ENCODE data around the gene TBC1D9B. TPM values are rescaled to one million over a fixed set of nuclear protein-coding genes. Genes with fewer than 3 reads are reported as not detected.

Gene TBC1D9B
- total and polyA plus RNA-seq, 4 experiments from 2014 or later, result 9.3 to 85.0 (median 61.1) TPM

DNA sequence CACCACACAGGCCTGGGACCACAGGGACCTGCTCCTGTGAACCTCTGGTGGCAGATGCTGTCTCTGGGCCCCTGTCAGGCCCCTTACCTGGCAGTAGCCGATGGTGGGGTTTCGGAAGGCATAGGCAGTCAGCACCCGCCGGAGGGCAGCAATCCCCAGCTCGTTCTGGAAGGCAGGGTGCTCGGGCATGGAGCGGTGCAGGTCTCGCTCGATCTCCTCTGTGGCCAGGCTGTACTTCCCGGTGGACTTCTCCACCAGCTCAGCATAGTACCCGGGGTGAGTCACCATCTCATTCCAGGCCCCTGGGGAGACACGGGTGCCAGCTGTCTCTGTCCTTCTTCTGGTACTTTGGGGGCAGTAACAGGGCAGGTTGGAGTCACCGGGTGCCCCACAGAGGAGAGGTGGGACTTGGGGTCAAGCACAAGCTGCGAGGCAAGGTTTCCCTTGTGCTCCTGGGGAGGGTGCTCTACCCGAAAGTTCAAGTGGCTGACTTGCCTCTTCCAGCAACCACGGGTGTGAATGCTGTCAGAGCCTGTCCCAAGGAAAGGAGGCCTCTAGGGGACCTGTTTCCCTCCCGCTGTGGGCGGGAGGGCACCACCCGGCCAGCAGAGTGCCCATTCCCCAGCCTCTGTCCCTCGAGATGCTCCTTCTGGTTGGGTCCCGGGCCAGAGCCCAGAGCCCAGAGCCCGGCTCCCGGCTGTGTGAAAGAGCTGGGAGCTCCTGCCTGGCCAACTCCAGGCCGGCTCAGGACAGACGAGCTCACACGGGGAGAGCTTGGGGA lies 29.3 kb downstream of the TBC1D9B start:
- Histone ChIP-seq H3K27ac (ENCODE audit: low read depth, low read length) (no peak overlapping the region), H3K4me1 (ENCODE audit: insufficient read depth, low read length) (no peaks in the 10 kb centered on the region), H3K4me3 (ENCODE audit: low read length in 2 of 2) (no peak overlapping the region), H3K36me3 (ENCODE audit: insufficient read depth, low read length) (peaks cover 9% of the 10 kb centered on the region), H3K9me3 (ENCODE audit: control insufficient read depth in 1 of 2, low read length in 2 of 2) (peaks cover 0 to 3% of the 10 kb centered on the region in 2 donors), H3K27me3 (ENCODE audit: insufficient read depth, low read length) (no peaks in the 10 kb centered on the region)
- CTCF ChIA-PET (ENCODE audit: partially characterized antibody), result no interaction called here
- Mint-ChIP-seq H3K4me1 (peaks cover 0 to 3% (median under 1%) of the 10 kb centered on the region in 4 donors), H3K27ac (no peak overlapping the region), H3K4me3 (no peak overlapping the region), H3K9me3 (peaks cover 0 to 10% (median 4%) of the 10 kb centered on the region in 8 donors), H3K36me3 (peaks cover 21 to 41% of the 10 kb centered on the region in 2 donors), H3K27me3 (no peaks in the 10 kb centered on the region)
- intact Hi-C loops (cut with micrococcal nuclease), result no loop called here
- DNase-seq, result peak in 1 of 5 donors; percentile 9
- POLR2A ChIA-PET (ENCODE audit: partially characterized antibody), result no interaction called here

DNA sequence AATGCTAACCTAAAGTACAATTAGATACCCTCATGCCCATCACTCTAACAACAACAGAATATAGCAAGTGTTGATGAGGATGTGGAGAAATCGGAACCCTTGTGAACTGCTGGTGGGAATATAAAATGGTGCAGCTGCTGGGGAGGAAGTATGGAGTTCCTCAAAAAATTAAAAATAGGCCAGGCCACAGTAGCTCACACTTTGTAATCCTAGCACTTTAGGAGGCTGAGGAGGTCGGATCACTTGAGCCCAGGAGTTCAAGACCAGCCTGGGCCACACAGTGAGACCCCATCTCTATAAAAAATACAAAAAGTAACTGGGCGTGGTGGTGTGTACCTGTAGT lies 31.1 kb downstream of the TBC1D9B start:
- no peak overlapping the region for H3K27ac Mint-ChIP-seq
- Histone ChIP-seq H3K9me3 (ENCODE audit: control insufficient read depth in 1 of 2, low read length in 2 of 2) (no peaks in the 10 kb centered on the region), H3K4me1 (ENCODE audit: insufficient read depth, low read length) (no peaks in the 10 kb centered on the region), H3K4me3 (ENCODE audit: low read length in 2 of 2) (no peak overlapping the region), H3K27ac (ENCODE audit: low read depth, low read length) (no peak overlapping the region), H3K27me3 (ENCODE audit: insufficient read depth, low read length) (no peaks in the 10 kb centered on the region), H3K36me3 (ENCODE audit: insufficient read depth, low read length) (peaks cover 18% of the 10 kb centered on the region)
- no peaks in the 10 kb centered on the region for H3K9me3 Mint-ChIP-seq
- CTCF ChIA-PET (ENCODE audit: partially characterized antibody), result interaction anchor here (0.6 to 1.5 kb wide), 2 partner anchors 13 to 14 kb away, joined by 3 to 4 read pairs; no protein-coding TSS in a partner anchor
- peaks cover 13 to 43% of the 10 kb centered on the region in 2 donors for H3K36me3 Mint-ChIP-seq
- peaks cover 0 to 3% (median under 1%) of the 10 kb centered on the region in 4 donors for H3K4me1 Mint-ChIP-seq
- no peaks in the 10 kb centered on the region for H3K27me3 Mint-ChIP-seq
- H3K4me3 Mint-ChIP-seq, result no peak overlapping the region
- DNase-seq, result no peak
- POLR2A ChIA-PET (ENCODE audit: partially characterized antibody), result no interaction called here
- intact Hi-C loops (cut with micrococcal nuclease), result no loop called here

DNA sequence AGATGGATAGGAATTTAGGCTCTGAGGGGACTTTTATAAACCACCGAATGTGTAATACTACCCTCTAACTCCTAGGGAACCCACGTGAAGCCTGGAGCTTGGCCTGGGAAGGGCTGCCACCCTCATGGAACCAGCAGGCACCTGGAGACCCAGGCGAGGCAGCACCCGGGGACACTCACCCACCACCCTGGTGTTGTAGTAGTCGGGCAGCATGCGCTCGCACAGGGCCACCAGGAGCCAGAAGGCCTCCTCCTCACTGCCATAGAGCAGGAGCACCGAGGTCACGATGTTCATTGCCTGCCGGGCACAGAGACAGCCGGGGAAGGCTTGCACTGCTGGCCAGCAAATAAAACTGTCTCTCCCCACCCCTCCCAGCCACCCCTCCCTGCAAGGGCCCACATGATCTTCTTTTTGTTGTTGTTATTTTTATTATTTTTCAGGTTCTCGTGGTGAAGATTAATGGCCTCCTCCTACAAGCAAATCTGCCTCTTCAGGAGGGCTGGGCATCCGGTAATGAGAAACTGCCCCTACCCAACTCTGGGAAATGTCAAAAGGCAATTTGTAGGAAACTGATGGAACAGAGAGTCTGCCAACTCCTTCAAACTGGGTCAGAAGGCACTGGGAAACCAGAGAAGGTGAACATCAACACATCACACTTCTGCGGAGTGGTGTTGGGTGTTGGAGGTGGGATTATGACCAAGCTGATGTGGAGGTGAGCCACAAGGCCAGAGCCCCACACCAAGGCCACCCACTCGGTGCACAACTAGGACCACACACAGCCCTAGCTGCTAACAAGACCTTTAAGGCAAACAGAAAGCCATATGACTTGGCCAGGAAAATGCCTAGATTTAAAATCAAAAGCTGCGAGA lies 31.7 kb downstream of the TBC1D9B start:
- Histone ChIP-seq H3K36me3 (ENCODE audit: insufficient read depth, low read length) (peaks cover 22% of the 10 kb centered on the region), H3K4me1 (ENCODE audit: insufficient read depth, low read length) (no peaks in the 10 kb centered on the region), H3K4me3 (ENCODE audit: low read length in 2 of 2) (no peak overlapping the region), H3K27ac (ENCODE audit: low read depth, low read length) (no peak overlapping the region), H3K27me3 (ENCODE audit: insufficient read depth, low read length) (no peaks in the 10 kb centered on the region), H3K9me3 (ENCODE audit: control insufficient read depth in 1 of 2, low read length in 2 of 2) (no peaks in the 10 kb centered on the region)
- no peak for DNase-seq
- H3K27ac Mint-ChIP-seq, result peak overlapping the region in 1 of 7 donors; percentile 47
- intact Hi-C loops (cut with micrococcal nuclease), result no loop called here
- H3K4me1 Mint-ChIP-seq, result peaks cover 0 to 3% (median under 1%) of the 10 kb centered on the region in 4 donors
- ChIA-PET POLR2A (ENCODE audit: partially characterized antibody) (no interaction called here), CTCF (ENCODE audit: partially characterized antibody) (interaction anchor here (1.5 kb wide), 1 partner anchor 13 kb away, joined by 4 read pairs; no protein-coding TSS in a partner anchor)
- H3K36me3 Mint-ChIP-seq, result peaks cover 17 to 42% of the 10 kb centered on the region in 2 donors
- H3K9me3 Mint-ChIP-seq, result no peaks in the 10 kb centered on the region
- H3K27me3 Mint-ChIP-seq, result no peaks in the 10 kb centered on the region
- H3K4me3 Mint-ChIP-seq, result no peak overlapping the region

DNA sequence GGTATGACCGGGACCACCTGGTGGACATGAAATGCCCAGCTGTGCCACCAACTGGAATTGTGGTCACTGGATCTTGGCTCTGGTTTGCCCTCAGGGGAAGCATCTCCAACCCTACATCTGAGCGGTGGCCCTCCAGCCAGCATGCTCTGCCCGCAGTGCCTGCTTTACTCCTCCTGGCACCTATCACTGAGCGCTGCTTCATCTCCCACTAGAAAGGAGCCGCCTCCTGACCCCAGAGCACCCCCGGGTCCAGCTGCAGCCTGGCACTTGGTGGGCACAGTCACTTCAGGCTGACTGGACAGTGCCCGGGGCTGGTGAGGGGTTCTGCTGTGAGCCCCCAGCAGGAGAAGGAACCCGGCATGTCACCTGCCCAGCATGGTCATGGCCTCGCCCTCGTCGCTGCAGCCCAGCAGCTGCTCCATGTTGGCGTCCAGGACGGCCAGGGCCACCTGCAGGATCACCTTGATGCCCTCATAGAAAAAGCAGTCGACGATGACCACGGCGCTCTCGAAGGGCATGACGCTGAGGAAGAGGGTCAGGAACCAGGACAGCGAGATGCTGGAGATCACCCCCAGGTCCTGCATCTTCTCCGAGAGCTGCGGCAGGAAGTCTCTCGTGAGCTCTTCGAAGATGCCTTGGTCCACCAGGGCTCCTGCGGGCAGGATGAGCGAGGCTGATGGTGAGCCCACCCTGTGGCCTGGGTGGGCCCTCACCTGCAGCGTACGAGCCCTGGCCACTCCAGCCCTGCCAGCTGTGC lies 33.0 kb downstream of the TBC1D9B start:
- no peaks in the 10 kb centered on the region for H3K9me3 ChIP-seq (ENCODE audit: control insufficient read depth in 1 of 2, low read length in 2 of 2)
- H3K4me3 ChIP-seq (ENCODE audit: low read length in 2 of 2), result no peak overlapping the region
- ChIA-PET POLR2A (ENCODE audit: partially characterized antibody) (interaction anchor here (1.2 kb wide), 1 partner anchor 55 kb away, joined by 3 read pairs; no protein-coding TSS in a partner anchor), CTCF (ENCODE audit: partially characterized antibody) (no interaction called here)
- Mint-ChIP-seq H3K4me3 (no peak overlapping the region), H3K4me1 (peaks cover 0 to 3% (median under 1%) of the 10 kb centered on the region in 4 donors), H3K27me3 (no peaks in the 10 kb centered on the region), H3K27ac (no peak overlapping the region), H3K36me3 (peaks cover 17 to 45% of the 10 kb centered on the region in 2 donors), H3K9me3 (no peaks in the 10 kb centered on the region)
- no peaks in the 10 kb centered on the region for H3K27me3 ChIP-seq (ENCODE audit: insufficient read depth, low read length)
- H3K27ac ChIP-seq (ENCODE audit: low read depth, low read length), result no peak overlapping the region
- intact Hi-C loops (cut with micrococcal nuclease), result no loop called here
- DNase-seq, result no peak
- no peaks in the 10 kb centered on the region for H3K4me1 ChIP-seq (ENCODE audit: insufficient read depth, low read length)
- peaks cover 22% of the 10 kb centered on the region for H3K36me3 ChIP-seq (ENCODE audit: insufficient read depth, low read length)

DNA sequence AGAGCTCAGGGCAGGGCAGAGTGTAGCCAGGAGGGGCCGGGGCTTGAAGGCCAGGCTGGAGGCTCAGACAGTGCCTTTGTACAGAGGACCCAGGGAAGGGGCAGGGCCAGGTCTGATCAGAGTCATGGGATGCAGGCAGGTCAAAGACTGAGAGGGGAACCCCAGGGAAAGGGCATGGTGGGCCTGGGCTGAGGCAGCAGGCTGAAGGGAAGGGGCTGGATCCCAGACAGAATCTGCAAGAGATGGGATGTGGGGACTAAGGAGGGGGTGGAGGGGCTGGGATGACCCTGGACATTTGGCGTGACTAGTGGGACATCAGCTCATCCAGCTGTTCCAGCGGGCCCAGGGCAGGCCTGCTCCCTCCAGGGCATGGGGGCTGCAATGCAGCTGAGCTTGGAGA lies 33.6 kb downstream of the TBC1D9B start:
- no peaks in the 10 kb centered on the region for H3K9me3 Mint-ChIP-seq
- no peak overlapping the region for H3K4me3 Mint-ChIP-seq
- no peak for DNase-seq
- Histone ChIP-seq H3K4me3 (ENCODE audit: low read length in 2 of 2) (no peak overlapping the region), H3K36me3 (ENCODE audit: insufficient read depth, low read length) (peaks cover 22% of the 10 kb centered on the region), H3K4me1 (ENCODE audit: insufficient read depth, low read length) (no peaks in the 10 kb centered on the region), H3K27me3 (ENCODE audit: insufficient read depth, low read length) (no peaks in the 10 kb centered on the region), H3K27ac (ENCODE audit: low read depth, low read length) (no peak overlapping the region), H3K9me3 (ENCODE audit: control insufficient read depth in 1 of 2, low read length in 2 of 2) (no peaks in the 10 kb centered on the region)
- intact Hi-C loops (cut with micrococcal nuclease), result no loop called here
- peaks cover 17 to 47% of the 10 kb centered on the region in 2 donors for H3K36me3 Mint-ChIP-seq
- peak overlapping the region in 1 of 7 donors; percentile 66 for H3K27ac Mint-ChIP-seq
- peaks cover 0 to 3% (median under 1%) of the 10 kb centered on the region in 4 donors for H3K4me1 Mint-ChIP-seq
- CTCF ChIA-PET (ENCODE audit: partially characterized antibody), result no interaction called here
- POLR2A ChIA-PET (ENCODE audit: partially characterized antibody), result interaction anchor here (1.2 kb wide), 1 partner anchor 54 kb away, joined by 3 read pairs; no protein-coding TSS in a partner anchor
- H3K27me3 Mint-ChIP-seq, result no peaks in the 10 kb centered on the region

DNA sequence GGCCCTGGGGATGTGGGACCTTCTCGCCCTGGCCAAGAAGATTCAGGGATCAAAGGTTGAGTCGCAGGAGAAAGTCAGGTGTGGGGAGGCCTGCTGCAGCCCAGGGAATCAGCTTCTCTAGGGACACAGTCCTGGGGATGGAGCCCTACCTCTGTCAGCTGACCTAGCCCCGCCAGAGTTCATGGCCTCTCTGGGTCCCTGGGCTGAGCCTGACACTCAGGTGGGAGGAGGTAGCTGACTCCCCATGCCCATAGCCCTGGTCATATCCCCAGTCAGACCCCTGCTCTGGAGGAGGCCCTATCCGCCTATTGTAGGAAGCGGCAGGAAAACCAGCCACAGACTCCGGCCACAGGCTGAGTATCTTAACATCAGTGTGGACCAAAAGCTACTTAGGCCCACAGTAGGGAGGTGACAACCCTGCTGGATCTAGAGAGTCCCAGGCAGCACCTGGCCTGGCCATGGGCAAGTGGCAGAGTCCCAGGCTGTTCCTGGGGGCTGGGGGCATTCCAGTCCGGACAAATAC lies 34.0 kb downstream of the TBC1D9B start:
- intact Hi-C loops (cut with micrococcal nuclease), result no loop called here
- Mint-ChIP-seq H3K27ac (no peak overlapping the region), H3K27me3 (no peaks in the 10 kb centered on the region), H3K9me3 (no peaks in the 10 kb centered on the region), H3K4me1 (peaks cover 0 to 3% (median under 1%) of the 10 kb centered on the region in 4 donors), H3K36me3 (peaks cover 17 to 44% of the 10 kb centered on the region in 2 donors), H3K4me3 (no peak overlapping the region)
- CTCF ChIA-PET (ENCODE audit: partially characterized antibody), result no interaction called here
- H3K27ac ChIP-seq (ENCODE audit: low read depth, low read length), result no peak overlapping the region
- POLR2A ChIA-PET (ENCODE audit: partially characterized antibody), result no interaction called here
- peaks cover 22% of the 10 kb centered on the region for H3K36me3 ChIP-seq (ENCODE audit: insufficient read depth, low read length)
- H3K4me1 ChIP-seq (ENCODE audit: insufficient read depth, low read length), result no peaks in the 10 kb centered on the region
- H3K27me3 ChIP-seq (ENCODE audit: insufficient read depth, low read length), result no peaks in the 10 kb centered on the region
- no peak overlapping the region for H3K4me3 ChIP-seq (ENCODE audit: low read length in 2 of 2)
- no peak for DNase-seq
- no peaks in the 10 kb centered on the region for H3K9me3 ChIP-seq (ENCODE audit: control insufficient read depth in 1 of 2, low read length in 2 of 2)

Measured in CD4-positive, alpha-beta memory T cell (primary cell).